Hepatocyte (in vitro differentiated cells): ENCODE results near the gene P2RY12. TPM values are rescaled to one million over a fixed set of nuclear protein-coding genes. Genes with fewer than 3 reads are reported as not detected.
A peak's percentile ranks its signal among the peaks of the same experiment; 100 is the strongest.

Source experiments
- DNase-seq: peaks from one replicate; pipeline ENCODE4 v3.0.0-alpha.2; 2016; ENCODE audit warnings: low spot score
- H2AFZ ChIP-seq: fragments of 200-600 bp; sonication (generic); 2 replicates; pipeline ENCODE4 v1.6.0; 2016; ENCODE audit warnings: antibody characterized with exemption, mild to moderate bottlenecking
- H3K27ac ChIP-seq: fragments of 200-600 bp; sonication (generic); 2 replicates; pipeline ENCODE4 v1.5.1; 2016; ENCODE audit warnings: mild to moderate bottlenecking
- H3K27me3 ChIP-seq: fragments of 200-600 bp; sonication (generic); 2 replicates; pipeline ENCODE4 v1.6.1; 2016
- H3K36me3 ChIP-seq: fragments of 200-600 bp; sonication (generic); replicated peaks from 2 replicates; pipeline ENCODE4 v1.5.1; 2016; ENCODE audit warnings: low read depth; ENCODE audit not compliant: insufficient read depth
- H3K4me1 ChIP-seq: fragments of 200-600 bp; sonication (generic); 2 replicates; pipeline ENCODE4 v1.5.1; 2016; ENCODE audit warnings: mild to moderate bottlenecking, moderate library complexity; ENCODE audit not compliant: insufficient read depth
- H3K4me2 ChIP-seq: fragments of 200-600 bp; sonication (generic); 2 replicates; pipeline ENCODE4 v1.6.0; 2016
- H3K4me3 ChIP-seq: fragments of 200-600 bp; sonication (generic); 2 replicates; pipeline ENCODE4 v1.5.1; 2016; ENCODE audit warnings: mild to moderate bottlenecking
- H3K79me2 ChIP-seq: fragments of 200-600 bp; sonication (generic); 2 replicates; pipeline ENCODE4 v1.6.0; 2017; ENCODE audit warnings: mild to moderate bottlenecking
- H3K9me2 ChIP-seq: fragments of 200-600 bp; sonication (generic); replicated peaks from 2 replicates; pipeline ENCODE4 v1.6.0; 2017; ENCODE audit warnings: mild to moderate bottlenecking; ENCODE audit not compliant: insufficient read depth
- H3K9me3 ChIP-seq: fragments of 200-600 bp; sonication (generic); 2 replicates; pipeline ENCODE4 v1.5.1; 2016; ENCODE audit warnings: low read depth, mild to moderate bottlenecking
- H4K20me1 ChIP-seq: fragments of 200-600 bp; sonication (generic); 2 replicates; pipeline ENCODE4 v1.6.0; 2016; ENCODE audit warnings: mild to moderate bottlenecking; ENCODE audit not compliant: insufficient read depth, poor library complexity, severe bottlenecking
- CTCF ChIP-seq: fragments of 200-600 bp; sonication (generic); IDR thresholded peaks from 2 replicates; pipeline ENCODE4 v1.5.1; 2016; ENCODE audit warnings: antibody characterized with exemption, mild to moderate bottlenecking; ENCODE audit not compliant: poor library complexity
- EZH2 ChIP-seq: fragments of 200-600 bp; sonication (generic); IDR thresholded peaks from 2 replicates; pipeline ENCODE4 v1.6.1; 2016; ENCODE audit warnings: antibody characterized with exemption, mild to moderate bottlenecking, borderline replicate concordance
- EZH2phosphoT487 ChIP-seq: fragments of 200-600 bp; sonication (generic); IDR thresholded peaks from one replicate; pipeline ENCODE4 v1.6.1; 2018; ENCODE audit warnings: antibody characterized with exemption, mild to moderate bottlenecking, low read depth, moderate library complexity; ENCODE audit not compliant: unreplicated experiment, severe bottlenecking
- WGBS: methylation state at CpG from one replicate; pipeline ENCODE4 v1.1.6; 2016; ENCODE audit warnings: low lambda C conversion rate; ENCODE audit errors: missing lambda C conversion rate; 5-methylcytosine and 5-hydroxymethylcytosine counted together
- polyA plus RNA-seq: library from polyadenylated mRNA; unstranded; fragments of >200 nt; fragmentation: Nextera tagmentation; extraction: Ambion mirVana; gene quantifications from 2 replicates; pipeline ENCODE4 v1.2.1, GENCODE V29; 2016
- total RNA-seq: library from RNA; depleted of rRNA; stranded (reverse); fragments of >200 nt; gene quantifications from 2 replicates; pipeline ENCODE4 v1.2.3, GENCODE V29; 2014

P2RY12 gene
- total and polyA plus RNA-seq, 2 experiments from 2014 or later = 0.07 TPM; not detected in 1

DNA sequence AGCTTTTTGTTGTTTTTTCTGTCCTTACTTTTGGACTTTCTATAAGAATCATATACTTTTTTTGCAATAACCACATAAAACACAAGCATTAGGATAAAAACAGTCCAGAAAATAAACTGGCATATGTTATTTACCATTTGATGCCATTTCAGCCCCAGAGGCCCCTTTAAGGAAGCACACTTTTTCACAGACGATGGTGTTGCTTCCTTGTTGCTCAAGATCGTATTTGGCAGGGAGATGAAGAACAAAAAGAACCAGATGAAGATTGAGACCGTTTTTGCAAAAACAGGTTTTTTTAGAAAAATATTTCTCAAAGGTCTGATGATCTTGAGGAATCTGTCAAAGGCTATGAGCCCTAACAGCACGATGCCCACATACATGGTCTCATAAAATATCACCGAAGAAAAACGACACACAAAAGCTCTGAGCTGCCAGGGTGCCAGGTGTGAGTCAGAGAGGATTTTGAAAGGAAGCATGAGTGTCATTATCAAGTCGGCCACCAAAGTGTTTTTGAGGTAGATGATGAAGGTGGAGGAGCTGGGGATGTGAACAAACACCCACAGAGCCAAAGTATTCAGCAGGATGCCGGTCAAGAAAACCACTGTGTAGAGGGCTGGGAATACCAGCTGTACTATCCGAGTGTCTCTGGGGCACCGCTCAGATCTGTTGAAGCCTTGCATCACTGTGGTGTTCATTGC, 56.1 kb downstream of the P2RY12 start:
- H4K20me1 ChIP-seq = no peaks in the 10 kb centered on the region
- H3K27me3 ChIP-seq = no peaks in the 10 kb centered on the region
- DNase-seq = no peak
- no peak overlapping the region for H3K27ac ChIP-seq
- no peaks in the 10 kb centered on the region for H3K36me3 ChIP-seq
- H2AFZ ChIP-seq = no peak overlapping the region
- no peak overlapping the region for H3K4me3 ChIP-seq
- H3K4me2 ChIP-seq = no peak overlapping the region
- H3K9me3 ChIP-seq = no peaks in the 10 kb centered on the region
- TF ChIP-seq EZH2phosphoT487 (no peak), CTCF (no peak), EZH2 (no peak)
- 78% methylated on average over 10 of the region's 10 CpGs for WGBS
- no peaks in the 10 kb centered on the region for H3K9me2 ChIP-seq
- no peaks in the 10 kb centered on the region for H3K4me1 ChIP-seq
- no peaks in the 10 kb centered on the region for H3K79me2 ChIP-seq

- Histone ChIP-seq H4K20me1 (no peaks in the 10 kb centered on the region), H3K9me3 (no peaks in the 10 kb centered on the region), H3K79me2 (no peaks in the 10 kb centered on the region), H3K27me3 (no peaks in the 10 kb centered on the region), H3K4me1 (no peaks in the 10 kb centered on the region), H3K4me2 (no peak overlapping the region), H3K36me3 (no peaks in the 10 kb centered on the region), H3K4me3 (no peak overlapping the region), H3K27ac (no peak overlapping the region), H2AFZ (no peak overlapping the region), H3K9me2 (no peaks in the 10 kb centered on the region)
- DNase-seq = no peak
- 29% methylated on average over 3 of the region's 3 CpGs for WGBS
- no peak for TF ChIP-seq EZH2
- peak; percentile 75 for TF ChIP-seq CTCF
Observed at GRCh38 chr3:151327571-151328198, 56.9 kb downstream of the P2RY12 start.

DNA sequence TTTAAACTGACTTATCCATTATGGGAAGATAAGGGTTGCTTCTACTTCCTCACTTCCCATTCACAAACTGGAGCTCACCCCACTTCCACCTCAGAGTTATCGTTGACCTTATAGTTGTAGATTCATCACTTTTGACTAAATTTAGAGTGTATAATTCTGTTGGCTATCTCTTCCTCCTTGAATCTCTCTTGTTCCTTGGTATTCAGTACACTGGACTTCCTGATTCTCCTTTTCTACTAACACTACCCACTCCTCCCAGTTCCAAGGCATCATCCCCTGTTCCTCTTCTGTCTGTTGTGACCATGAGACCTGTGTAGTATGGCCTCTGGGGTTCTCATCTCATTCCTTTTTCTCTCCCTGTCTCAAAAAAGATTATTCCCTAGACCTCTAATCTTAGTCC, 62.0 kb downstream of the P2RY12 start:
- Histone ChIP-seq H4K20me1 (no peaks in the 10 kb centered on the region), H3K9me2 (no peaks in the 10 kb centered on the region), H3K79me2 (no peaks in the 10 kb centered on the region), H3K27me3 (no peaks in the 10 kb centered on the region), H3K36me3 (no peaks in the 10 kb centered on the region), H3K4me3 (no peak overlapping the region), H3K9me3 (no peaks in the 10 kb centered on the region), H2AFZ (no peak overlapping the region), H3K27ac (no peak overlapping the region), H3K4me1 (no peaks in the 10 kb centered on the region), H3K4me2 (no peak overlapping the region)
- WGBS = 92% methylated on average over 1 of the region's 1 CpG
- TF ChIP-seq CTCF (no peak), EZH2 (no peak), EZH2phosphoT487 (no peak)
- DNase-seq = no peak
